Astrocyte of the hippocampus (primary cell): ENCODE data around the gene DUSP2.

Experiments used
- DNase-seq: peaks from one replicate; pipeline ENCODE4 v3.0.0; 2011; ENCODE audit warnings: low read depth, low spot score

DUSP2 gene

DNA sequence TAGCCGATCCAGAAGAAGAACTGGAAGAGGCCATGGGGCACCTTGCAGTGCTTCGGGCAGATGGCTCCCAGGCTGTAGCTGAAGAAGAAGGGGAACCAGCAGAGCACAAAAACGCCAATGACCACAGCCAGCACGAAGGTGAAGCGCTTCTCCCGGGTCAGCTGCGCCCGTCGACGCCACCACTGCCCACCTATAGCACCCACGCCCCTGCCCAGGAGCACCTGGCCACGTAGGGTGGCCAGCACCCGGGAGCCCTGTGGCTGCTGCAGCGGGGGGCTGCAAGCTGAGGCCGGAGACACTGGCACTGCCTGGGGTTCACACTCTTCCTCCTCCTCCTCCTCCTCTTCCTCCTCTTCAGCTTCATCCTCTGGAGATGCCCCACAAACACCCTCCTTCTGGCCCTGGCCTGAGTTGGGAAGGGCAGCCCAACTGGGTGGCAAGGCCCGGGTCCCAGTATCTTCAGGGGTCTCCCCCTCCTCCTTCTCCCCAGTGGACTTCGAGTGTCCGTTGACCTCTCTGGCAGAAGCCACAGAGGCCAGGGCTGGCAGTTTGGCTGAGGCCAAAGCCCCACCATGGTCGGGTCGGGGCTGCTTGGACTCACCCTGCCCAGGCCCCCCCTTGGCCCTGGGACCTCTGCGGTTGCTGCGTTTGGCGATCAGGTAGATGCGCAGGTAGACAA lies 30.2 kb downstream of the DUSP2 start:
- no peak for DNase-seq

- DNase-seq, result no peak
These were observed 30.7 kb downstream of the DUSP2 start for GRCh38 chr2:96114546-96114902.

DNA sequence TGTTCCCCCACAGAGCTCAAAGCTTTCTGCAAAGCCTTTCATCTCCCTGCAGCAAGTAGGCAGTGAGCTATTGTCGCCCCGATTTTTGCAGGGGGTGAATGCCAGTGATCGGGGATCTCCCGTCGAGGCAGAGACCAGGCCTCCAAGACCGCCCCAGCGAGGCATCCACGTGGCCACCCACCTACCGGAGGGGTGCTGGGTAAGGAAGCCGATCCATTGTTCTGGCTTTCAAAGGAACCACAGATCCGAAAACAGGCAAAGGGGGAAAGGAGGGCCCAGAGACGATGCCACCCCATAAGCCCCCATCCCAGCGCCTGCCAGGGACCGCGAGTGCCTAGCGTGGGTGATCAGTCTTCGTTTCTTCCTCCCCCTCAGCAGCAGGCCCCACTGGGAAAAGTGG lies 31.3 kb downstream of the DUSP2 start:
- DNase-seq, result no peak

DNA sequence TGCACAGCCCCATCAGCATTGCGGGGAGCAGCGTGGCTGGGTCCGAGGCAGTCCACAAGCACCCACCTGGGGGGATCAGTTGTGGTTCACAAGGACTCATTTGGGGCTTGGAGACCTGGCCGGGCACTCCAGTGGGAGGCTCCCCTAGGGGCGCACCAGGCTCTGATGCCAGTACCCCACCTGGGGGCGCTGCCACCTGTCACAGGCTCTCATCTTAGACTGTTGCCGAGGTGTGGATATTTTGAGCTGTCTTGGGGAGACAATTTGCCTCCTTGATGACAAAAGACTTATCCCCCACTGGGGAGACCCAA lies 31.9 kb downstream of the DUSP2 start:
- DNase-seq, result no peak

GRCh38 chr2:96112501-96113366 lies 32.5 kb downstream of the DUSP2 start:
- no peak for DNase-seq

DNA sequence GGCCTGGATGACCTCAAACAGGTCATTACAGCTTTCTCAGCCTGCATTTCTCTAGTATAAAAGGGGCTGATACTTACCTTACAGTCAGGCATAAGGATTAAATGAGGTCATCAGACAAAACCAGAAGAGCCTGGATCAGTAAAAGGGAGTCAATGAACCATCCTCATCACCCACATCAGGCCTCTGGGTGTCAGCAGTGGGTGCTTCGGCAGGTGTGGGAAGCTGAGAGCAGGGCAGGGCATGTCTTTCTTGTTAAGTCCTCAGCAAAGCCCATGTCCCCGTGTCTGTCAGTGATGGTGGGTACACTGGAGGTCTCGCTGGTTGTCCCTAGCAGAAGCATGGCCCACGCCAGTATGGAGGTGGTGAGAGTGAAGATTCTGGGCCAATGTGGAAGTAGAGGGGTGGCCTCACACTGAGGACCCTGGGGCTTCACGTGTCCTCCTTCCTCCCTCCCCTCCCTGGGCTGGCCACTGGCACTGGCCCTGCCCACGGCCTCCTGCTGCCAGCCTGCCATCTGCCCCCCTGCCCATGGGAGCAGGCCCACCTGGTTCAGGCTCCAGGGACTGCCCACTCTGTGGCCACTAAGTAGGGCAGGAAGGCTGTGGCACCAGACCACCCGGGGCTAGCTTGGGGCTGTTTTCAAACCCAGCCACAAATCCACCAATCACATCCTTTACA lies 33.3 kb downstream of the DUSP2 start:
- DNase-seq, result no peak

DNA sequence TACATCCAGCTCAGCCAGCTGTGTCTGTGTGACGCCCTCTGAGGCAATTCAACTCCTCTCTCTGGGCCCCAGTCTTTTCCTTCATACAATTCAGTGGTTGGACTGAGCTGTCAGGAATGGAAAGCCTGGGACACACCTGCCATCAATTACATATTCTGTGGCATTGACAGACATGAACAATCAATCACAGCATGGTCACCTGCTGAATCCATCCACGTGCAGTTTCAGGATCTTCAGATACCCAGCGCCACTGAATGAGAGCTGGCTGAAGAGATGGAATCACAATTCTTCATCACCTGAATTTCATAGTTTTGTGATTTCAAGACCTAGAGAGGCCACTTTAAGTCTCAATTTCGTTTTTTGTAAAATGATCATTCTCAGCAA lies 34.0 kb downstream of the DUSP2 start:
- DNase-seq, result no peak

DNA sequence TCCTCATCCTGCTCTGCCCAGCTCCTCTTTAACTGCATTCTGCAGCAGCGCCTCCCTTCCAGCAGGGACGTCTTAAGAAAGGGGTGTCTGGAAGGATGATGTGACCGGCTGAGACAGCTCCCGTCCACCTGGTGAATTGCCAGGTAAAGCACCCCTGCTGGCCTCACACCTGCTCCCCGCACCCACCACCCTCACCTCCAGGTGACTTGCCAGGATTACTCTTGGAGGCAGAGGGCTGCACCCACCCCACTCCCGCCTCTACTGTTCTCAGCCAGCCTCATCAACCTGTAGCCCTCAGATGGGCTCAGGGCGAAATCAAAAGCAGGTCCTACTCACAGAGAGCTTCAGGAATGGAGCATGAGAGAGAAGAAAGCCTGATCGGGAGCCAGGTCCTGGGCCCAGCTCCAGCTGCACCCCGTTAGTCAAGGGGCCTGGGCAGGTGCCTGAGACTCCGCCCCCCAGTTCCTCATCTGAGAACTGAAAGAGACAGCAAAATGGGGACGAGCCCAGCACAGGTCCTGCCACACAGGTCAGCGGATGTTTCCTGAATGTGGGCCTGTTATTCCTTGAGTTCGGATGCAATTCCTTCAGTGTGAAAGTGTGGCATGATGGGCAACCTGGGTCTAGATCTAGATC lies 34.5 kb downstream of the DUSP2 start:
- no peak for DNase-seq

GRCh38 chr2:96109931-96110511 lies 35.2 kb downstream of the DUSP2 start:
- no peak for DNase-seq

DNA sequence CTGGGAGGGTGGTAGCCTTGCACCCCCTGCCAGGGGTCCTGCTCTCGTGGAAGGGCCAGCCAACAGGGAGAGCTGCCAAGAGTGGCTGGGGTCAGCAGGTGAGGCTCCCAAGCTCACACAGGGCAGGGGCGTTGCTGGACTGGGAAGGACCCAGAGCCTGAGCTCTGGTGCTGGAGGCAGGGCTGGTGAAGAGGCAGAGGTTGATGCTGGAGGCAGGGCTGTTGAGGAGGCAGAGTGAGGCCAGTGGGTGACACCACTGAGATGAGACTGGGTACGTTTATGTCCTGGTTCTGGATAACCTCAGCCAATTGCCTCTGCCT lies 35.9 kb downstream of the DUSP2 start:
- DNase-seq, result no peak

- no peak for DNase-seq
These were observed 36.5 kb downstream of the DUSP2 start for GRCh38 chr2:96108541-96109360.

DNA sequence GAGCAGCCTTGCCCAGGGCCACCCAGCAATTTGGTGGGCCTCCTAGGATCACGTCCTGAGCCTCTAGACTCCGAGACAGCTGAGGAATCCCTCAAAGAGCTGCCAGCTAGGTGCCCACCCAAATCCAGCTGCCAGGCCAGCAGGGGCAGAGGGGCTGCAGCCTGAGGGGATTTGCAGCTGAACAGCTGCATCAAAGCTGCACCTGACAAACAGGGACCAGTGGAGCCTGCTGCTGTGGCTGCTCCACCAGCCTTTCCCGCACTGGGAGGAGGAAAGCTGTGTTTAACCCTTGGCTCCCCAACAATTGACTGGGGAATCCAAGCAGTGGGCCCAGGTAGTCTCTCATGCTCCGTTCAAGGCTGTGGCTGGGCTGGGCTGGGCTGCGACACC lies 37.1 kb downstream of the DUSP2 start:
- DNase-seq, result no peak

DNA sequence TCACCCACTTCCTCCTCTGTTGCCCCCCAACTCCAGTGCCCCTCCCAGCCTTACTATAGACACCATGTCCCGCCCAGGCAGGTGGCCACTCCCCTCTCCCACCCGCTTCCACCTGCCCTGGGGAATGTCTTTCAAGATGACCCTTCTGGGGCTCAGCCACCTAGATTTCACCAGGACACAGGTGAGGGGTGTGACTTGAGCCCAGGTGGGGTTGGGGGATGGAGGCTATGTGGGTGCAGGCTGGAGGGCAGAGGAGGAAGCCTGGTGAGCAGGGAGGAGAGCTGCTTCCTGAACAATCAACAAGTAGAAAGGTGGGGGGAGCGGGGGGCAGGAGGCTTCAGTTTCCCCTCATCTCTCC lies 37.6 kb downstream of the DUSP2 start:
- no peak for DNase-seq

DNA sequence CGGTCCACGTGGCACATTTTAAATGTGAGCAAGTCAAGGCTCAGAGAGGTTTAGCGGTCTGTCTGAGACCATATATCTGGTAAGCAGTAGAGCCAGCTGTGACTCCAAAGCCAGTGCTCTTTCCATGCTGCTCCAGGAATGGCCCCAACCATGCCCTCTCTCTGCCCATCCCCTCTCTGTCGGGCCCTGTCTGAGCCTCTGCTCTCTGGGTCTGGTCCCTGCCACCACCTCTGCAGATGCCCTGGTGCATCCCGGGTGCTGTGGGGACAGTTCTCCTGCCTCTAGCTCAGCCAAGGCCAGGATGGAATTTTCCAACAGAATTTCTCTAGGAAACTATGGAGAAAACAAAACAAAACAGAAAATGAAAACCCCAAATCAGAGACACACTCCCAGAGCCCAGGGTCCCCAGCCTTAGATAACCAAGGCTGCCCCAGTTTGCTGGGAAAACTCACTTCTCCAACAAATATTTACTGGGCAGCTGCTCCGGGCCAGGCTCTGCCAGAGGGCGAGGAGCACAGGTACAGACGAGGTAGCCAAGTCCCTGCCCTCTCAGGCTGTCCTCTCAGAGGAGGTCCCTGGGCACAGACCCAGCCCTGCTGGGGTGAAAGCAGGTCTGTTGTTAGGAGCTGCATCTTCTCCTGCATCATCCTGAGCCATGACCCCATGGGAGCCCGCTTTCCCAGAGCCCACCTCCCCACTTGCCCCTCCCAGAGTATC lies 38.1 kb downstream of the DUSP2 start:
- no peak for DNase-seq

DNA sequence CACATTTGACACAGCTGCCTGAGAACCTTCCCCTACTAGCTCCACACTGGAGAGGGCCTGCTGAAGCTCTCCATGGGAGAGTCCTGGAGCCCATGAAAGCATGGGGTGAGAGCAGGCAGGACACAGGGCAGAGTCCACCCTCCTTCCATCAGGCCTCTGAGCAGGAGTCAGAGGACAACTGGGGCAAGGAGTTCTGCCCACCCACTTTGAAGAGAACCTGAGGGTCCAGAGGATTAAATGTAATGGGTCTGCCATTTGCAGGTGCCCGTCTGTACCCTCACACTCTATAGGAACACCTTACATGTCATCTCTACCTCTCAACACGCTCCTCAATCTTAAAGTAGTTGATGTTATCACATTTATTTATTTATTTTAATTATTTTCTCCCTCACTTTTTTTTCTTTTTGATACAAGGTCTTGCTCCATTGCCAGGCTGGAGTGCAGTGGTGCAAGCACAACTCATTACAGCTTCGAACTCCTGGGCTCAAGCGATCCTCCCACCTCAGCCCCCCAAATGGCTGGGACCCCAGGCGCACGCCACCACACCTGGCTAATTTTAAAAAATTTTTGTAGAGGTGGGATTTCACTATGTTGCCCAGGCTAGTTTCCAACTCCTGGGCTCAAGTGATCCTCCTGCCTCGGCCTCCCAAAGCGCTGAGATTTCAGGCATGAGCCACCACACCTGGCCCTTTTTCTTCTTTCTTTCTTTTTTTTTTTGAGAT lies 39.1 kb downstream of the DUSP2 start:
- DNase-seq, result no peak

- no peak for DNase-seq
These were observed 39.9 kb downstream of the DUSP2 start for GRCh38 chr2:96105152-96105915.

- DNase-seq, result no peak
These were observed 40.8 kb downstream of the DUSP2 start for GRCh38 chr2:96104487-96104861.

- DNase-seq, result no peak
These were observed 41.3 kb downstream of the DUSP2 start for GRCh38 chr2:96103761-96104486.

DNA sequence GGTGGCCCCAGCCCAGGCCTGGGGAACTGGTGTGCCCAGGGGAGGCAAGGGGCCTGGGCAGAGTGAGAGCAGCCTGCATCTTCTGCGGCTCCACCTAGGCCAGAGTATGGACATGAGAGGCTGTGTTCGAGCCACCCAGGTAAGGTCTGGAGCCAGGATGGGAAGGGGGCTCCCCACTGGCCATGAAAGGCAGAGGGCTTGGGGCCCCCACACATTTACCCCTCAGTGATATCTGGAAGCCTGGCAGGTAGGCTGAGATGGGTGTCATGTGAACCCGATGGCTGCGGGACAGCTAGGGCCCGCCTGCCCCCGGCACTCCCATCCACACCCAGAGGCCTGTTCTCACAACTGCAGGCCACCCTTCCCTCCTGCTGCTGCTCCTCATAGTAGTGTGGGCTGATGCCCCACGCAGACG lies 42.0 kb downstream of the DUSP2 start:
- no peak for DNase-seq
